Measurements from ENCODE around the gene ARID3B.
A peak's percentile ranks its signal among the peaks of the same experiment; 100 is the strongest.
"Not testable (repeated sequence)": the region's sequence is repeated elsewhere in the genome, so short reads cannot be mapped to it uniquely, and the experiment has no call there.

Gene ARID3B

GRCh38 chr15:74540761-74541493, at the start of gene ARID3B:
ARID3B (plus strand) TSS chr15:74541220; CDS start chr15:74543937, 2,717 bp downstream.
- peak; percentile 92 to 95 (median 94) for DNase-seq

- no peak for DNase-seq
These were observed 44.4 kb upstream of the ARID3B start for GRCh38 chr15:74496648-74497047.

GRCh38 chr15:74497584-74497983, 43.4 kb upstream of the ARID3B start:
- DNase-seq, result no peak

GRCh38 chr15:74499366-74499765, 41.7 kb upstream of the ARID3B start:
- DNase-seq, result no peak

- no peak for DNase-seq
These were observed 40.6 kb upstream of the ARID3B start for GRCh38 chr15:74500401-74500800.

GRCh38 chr15:74502301-74502700, 38.7 kb upstream of the ARID3B start:
- DNase-seq, result no peak

GRCh38 chr15:74504418-74504817, 36.6 kb upstream of the ARID3B start:
- DNase-seq, result no peak

- no peak for DNase-seq
These were observed 36.2 kb upstream of the ARID3B start for GRCh38 chr15:74504836-74505235.

GRCh38 chr15:74505837-74506514, 35.0 kb upstream of the ARID3B start:
- DNase-seq, result no peak

- DNase-seq, result no peak
These were observed 34.5 kb upstream of the ARID3B start for GRCh38 chr15:74506515-74506840.

GRCh38 chr15:74511583-74511982, 29.4 kb upstream of the ARID3B start:
- no peak for DNase-seq

GRCh38 chr15:74514059-74514458, 27.0 kb upstream of the ARID3B start:
- not testable (repeated sequence) for DNase-seq

GRCh38 chr15:74517096-74517495, 23.9 kb upstream of the ARID3B start:
- DNase-seq, result no peak

GRCh38 chr15:74519311-74519710, 21.7 kb upstream of the ARID3B start:
- no peak for DNase-seq

GRCh38 chr15:74520407-74520806, 20.6 kb upstream of the ARID3B start:
- DNase-seq, result no peak

GRCh38 chr15:74523982-74524381, 17.0 kb upstream of the ARID3B start:
- DNase-seq, result no peak

- DNase-seq, result no peak
These were observed 15.7 kb upstream of the ARID3B start for GRCh38 chr15:74525309-74525708.

GRCh38 chr15:74525945-74526344, 15.1 kb upstream of the ARID3B start:
- DNase-seq, result no peak

- no peak for DNase-seq
These were observed 12.1 kb upstream of the ARID3B start for GRCh38 chr15:74528876-74529275.

GRCh38 chr15:74529921-74530320, 11.1 kb upstream of the ARID3B start:
- DNase-seq, result no peak

- DNase-seq, result no peak
These were observed 10.3 kb upstream of the ARID3B start for GRCh38 chr15:74530771-74531143.

- no peak for DNase-seq
These were observed 9.7 kb upstream of the ARID3B start for GRCh38 chr15:74531144-74531811.

GRCh38 chr15:74535388-74536084, 5.5 kb upstream of the ARID3B start:
- DNase-seq, result no peak

- DNase-seq, result no peak
These were observed 3.3 kb upstream of the ARID3B start for GRCh38 chr15:74537736-74538135.

All from activated CD4-positive, CD25-positive, alpha-beta regulatory T cell (primary cell).